Activated gamma-delta T cell treated with anti-CD3 and anti-CD28 coated beads, Interleukin-2, amount 50 U/mL, for 16 hours (primary cell): ENCODE data around the gene PCCA.
"Not testable (repeated sequence)": the region's sequence is repeated elsewhere in the genome, so short reads cannot be mapped to it uniquely, and the experiment has no call there.

Experiments
- DNase-seq: peaks from one replicate; pipeline ENCODE4 v3.0.0-alpha.2; 2020; ENCODE audit warnings: low read depth

Gene PCCA

DNA sequence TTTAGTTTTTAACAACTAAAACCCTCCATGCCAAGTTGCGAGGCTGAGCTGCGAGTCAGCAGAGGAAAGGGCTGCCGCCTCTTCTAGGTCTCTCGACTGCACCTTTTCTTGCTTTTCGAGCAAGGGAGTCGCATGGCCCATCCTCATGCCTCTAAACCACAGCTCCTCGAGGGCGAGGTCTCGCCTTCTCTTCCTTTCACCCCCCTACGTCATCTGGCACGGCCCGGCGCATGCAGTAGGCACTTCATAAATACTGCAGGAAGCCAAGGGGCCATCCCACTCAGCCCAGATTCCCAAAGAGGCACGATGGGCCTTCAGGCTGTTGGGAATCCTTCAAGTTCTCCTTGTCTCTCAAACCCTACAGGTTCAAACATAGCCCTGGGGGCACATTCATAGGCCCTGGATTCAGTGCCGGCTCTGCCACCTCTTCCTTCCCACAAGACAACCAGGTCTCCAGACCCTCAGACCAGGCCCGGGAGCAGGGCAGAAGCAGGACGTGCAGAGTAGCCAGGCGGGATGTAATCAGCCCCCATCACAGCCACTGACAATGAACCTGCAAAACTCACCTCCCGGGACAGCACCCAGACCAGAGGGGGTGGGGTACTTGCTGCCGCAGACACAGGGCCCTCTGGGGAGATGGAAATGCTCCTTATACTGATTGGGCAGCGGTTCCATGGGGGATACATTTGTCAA is 458.0 kb downstream of the PCCA start:
- DNase-seq, result no peak

GRCh38 chr13:100547791-100548201 is 458.9 kb downstream of the PCCA start:
- no peak for DNase-seq

DNA sequence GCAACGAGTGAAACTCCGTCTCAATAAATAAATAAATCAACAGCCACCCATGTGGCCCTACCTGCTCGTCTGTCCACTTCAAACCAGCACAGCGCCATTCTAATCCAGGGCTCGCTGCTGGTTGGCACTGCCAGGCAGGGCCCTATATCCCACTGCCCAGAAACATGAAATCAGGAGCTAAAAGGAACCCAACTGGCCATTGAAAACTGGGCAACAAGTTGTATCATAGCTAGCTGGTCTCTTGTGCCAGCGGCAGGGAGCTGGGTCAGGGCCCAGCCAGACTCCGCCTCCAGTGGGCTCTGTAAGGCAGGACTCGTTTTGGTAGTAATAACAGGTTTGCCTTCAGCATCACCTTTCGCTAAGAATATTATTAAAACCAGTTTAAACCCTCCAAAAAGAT is 460.4 kb downstream of the PCCA start:
- no peak for DNase-seq

GRCh38 chr13:100552755-100553154 is 463.9 kb downstream of the PCCA start:
- DNase-seq, result no peak

DNA sequence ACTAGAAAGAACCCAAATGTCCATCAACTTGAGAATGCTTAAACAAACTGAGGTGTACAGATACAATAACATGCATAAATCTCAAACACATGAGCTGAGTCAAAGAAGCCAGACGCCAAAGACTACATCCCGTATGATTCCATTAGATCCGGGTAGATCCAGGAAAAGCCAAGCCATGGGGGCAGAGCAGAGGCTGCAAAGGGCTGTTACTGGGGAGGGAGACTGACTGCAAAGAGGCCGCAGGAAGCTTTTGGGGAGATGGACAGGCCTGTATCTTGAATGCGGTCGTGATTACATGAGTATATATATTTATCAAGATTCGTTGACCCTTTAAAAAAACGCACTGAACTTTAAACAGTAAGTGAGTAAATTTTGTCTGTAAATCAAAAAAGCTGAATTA is 471.0 kb downstream of the PCCA start:
- DNase-seq, result no peak

DNA sequence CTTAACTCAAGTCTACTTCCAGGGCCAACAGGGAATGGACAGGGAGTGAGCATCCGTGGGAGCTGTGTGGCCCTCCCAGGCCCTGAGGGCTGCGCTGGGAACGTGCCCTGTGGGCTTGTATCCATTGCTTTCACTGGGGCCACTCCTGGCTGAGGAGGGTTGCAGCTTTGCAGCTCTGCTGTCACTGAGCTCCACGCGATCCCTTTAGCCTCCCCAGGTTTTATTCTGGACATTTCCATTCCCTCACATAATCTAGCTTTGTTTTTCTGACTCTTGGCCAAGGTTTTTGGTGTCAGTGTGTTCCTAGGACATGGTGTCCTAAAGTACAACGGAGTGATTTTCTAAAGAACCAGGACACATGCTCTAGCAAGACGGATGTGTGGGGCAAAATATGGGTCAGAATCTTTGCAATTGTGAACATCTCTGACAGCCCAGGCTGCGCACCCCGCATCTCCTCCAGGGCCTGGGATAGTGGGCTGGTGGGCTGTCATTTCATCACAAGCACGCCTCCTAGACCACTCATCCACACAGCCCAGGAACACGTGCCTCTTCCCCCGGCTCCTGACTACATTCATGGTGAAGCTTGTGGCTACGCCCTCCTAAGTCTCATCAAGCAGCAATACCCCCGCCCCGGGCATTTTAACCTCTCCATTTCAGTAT is 471.7 kb downstream of the PCCA start:
- no peak for DNase-seq

- DNase-seq, result no peak
Observed at GRCh38 chr13:100561158-100561499, 472.2 kb downstream of the PCCA start.

GRCh38 chr13:100561599-100562204 is 472.8 kb downstream of the PCCA start:
- no peak for DNase-seq

DNA sequence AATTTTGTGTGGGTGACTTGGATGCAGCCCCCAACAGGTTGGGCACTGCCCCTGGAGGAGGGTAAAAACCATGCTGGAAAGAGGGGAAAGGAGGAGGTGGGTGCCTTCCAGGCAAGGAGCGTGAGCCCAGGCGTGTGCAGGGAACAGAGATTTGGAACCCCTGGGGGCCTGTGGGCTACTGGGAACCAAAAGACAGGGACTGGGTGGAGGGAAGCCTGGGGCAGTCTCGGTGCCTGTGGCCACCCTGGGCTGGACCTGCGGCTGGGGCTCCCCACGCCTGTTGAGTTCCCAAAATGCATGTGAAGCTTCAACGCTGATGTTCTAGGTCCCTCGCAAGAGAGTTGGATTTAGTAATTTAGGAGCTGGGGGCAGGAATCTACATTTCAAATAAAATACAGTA is 474.9 kb downstream of the PCCA start:
- no peak for DNase-seq

- DNase-seq, result no peak
Observed at GRCh38 chr13:100564444-100565223, 475.7 kb downstream of the PCCA start.

DNA sequence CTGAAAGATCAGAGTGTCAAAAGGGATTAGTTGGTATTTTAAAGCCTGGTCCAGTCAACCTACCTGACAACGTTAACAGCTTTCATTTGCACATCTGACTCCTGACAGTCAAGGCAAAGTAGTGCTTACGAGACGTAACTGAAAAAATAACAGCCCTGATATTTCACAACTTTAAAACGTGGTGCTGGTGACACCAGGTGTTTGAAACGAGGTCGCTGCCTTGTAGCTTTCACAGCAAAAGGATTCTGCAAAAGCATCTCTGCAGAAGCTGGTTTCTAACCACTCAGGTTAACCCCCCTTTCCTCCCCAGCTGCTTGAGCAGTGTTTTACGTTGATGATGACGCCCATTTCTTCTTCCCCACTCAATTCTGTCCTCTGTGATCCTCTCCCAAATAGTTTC is 476.4 kb downstream of the PCCA start:
- no peak for DNase-seq

DNA sequence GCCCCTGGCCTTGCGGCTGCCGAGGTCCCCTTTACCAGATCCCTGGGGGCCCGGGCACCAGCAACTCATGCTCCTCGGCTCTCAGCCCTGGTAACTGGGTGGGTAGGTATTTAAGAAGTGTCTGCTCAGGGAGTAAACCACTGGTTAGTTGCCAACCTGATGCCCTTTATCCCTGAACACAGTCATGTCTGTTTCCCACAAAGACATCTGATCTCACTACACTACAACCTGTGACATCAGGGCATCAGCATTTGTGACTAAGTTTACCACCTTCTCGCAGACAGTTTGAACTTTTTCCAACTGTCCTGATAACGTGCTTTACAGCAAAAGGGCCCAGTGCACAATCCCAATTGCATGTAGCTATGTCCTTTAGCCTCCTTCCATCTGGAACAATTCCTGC is 477.6 kb downstream of the PCCA start:
- no peak for DNase-seq

DNA sequence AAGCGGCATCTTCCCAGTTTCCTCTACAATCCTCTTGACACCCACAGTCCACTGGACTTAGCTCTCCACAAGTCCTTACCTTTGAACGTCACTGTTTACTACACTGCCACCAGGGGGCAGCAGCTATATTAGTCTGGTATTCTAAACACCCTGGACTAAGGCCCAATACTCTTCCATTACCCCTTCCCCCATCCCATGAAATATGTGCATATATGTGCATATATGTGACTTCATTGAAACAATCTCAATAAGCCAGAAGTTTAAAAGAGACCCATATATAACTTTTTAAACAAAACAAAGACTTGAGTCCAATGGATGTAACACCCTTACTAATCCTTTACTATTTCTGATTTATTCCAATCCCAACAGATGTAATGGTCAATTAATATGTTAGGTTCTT is 484.2 kb downstream of the PCCA start:
- peak; percentile 64 for DNase-seq

DNA sequence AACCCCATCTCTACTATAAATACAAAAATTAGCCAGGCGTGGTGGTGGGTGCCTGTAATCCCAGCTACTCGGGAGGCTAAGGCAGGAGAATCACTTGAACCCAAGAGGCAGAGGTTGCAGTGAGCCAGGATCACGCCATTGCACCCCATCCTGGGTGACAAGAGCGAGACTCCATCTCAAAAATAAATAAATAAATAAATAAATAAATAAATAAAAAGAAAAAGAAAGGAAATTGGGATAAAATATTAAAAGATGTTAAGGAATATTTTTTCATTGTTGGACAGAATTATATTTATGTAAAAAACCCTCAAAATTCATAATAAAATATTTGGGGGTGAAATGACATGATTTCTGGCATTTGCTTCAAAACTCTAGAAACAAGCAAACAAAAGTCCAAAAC is 488.3 kb downstream of the PCCA start:
- DNase-seq, result not testable (repeated sequence)
